ENCODE data around the gene ATAT1. TPM values are rescaled to one million over a fixed set of nuclear protein-coding genes. Genes with fewer than 3 reads are reported as not detected.

Gene ATAT1
- total and polyA plus RNA-seq, 9 of the 15 experiments (the other 6 are each of a cell fraction or from before 2014, with no cell fraction given): 0.65 to 5.8 (median 1.6) TPM

DNA sequence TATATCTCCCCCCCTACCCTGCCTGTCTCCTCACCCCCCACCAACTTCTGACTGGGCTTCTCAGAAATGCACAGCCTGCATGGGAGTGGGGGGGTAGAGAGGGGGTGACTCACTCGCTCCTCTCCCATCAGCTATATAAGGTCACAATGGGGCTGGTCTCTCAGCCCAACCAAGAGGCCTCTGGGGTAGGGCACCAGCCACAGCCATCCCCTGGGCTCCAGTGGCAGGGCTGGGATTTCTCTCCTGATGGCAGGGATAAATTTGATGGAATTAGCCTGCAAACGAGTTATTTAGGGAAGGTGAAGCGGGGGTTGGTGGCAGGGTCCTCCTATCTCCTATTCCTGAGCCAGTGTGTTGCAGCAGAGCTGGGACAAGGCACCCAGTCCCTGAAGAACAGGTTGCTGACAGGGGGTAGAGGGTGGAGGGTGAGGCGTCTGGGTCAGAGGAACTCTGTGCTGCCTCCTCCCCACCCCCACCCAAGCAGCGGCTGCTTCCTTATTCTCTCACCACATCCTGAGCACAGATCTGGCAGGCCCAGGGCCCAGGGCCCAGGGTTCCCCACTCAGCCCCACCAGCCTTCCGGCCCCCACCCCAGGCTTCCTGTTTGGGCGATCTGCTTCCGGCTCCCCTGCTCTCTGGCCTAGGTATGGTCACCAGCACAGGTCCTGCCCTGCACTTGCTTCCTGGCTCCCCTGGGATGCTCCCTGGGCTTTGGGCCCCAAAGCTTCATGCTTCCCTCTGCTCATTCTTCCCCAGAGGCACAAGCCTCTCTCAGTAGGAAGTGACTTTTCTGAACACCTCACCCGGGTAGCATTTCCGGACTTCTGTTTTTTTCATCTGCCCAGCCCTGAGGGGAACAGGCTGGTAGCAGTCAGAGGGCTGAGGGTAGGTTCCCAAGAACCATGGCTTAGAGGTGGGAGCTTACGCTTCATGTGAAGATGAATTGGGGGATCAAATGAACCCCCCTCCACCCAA is 55.8 kb downstream of the ATAT1 start (continued):
- TF ChIP-seq, protein P1, sequence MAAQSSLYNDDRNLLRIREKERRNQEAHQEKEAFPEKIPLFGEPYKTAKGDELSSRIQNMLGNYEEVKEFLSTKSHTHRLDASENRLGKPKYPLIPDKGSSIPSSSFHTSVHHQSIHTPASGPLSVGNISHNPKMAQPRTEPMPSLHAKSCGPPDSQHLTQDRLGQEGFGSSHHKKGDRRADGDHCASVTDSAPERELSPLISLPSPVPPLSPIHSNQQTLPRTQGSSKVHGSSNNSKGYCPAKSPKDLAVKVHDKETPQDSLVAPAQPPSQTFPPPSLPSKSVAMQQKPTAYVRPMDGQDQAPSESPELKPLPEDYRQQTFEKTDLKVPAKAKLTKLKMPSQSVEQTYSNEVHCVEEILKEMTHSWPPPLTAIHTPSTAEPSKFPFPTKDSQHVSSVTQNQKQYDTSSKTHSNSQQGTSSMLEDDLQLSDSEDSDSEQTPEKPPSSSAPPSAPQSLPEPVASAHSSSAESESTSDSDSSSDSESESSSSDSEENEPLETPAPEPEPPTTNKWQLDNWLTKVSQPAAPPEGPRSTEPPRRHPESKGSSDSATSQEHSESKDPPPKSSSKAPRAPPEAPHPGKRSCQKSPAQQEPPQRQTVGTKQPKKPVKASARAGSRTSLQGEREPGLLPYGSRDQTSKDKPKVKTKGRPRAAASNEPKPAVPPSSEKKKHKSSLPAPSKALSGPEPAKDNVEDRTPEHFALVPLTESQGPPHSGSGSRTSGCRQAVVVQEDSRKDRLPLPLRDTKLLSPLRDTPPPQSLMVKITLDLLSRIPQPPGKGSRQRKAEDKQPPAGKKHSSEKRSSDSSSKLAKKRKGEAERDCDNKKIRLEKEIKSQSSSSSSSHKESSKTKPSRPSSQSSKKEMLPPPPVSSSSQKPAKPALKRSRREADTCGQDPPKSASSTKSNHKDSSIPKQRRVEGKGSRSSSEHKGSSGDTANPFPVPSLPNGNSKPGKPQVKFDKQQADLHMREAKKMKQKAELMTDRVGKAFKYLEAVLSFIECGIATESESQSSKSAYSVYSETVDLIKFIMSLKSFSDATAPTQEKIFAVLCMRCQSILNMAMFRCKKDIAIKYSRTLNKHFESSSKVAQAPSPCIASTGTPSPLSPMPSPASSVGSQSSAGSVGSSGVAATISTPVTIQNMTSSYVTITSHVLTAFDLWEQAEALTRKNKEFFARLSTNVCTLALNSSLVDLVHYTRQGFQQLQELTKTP (IDR thresholded peaks at IDR 0.05; ENCODE audit: low read depth in 1 of 2, partially characterized antibody in 2 of 2): peak; percentile 37 to 88
- TF ChIP-seq HCFC1 (IDR thresholded peaks at IDR 0.05; ENCODE audit: low read depth, low read length): peak; percentile 55
- TF ChIP-seq CC2D1A (IDR thresholded peaks at IDR 0.05): no peak; the same call in 1 of the 2 replicates
- 0 out of 2 replicates have a peak, but pooled peaks have one; percentile 56 for TF ChIP-seq NR2C2 (CRISPR knock-in tag; IDR thresholded peaks at IDR 0.05)
- TF ChIP-seq NR2C2 (tag; IDR thresholded peaks at IDR 0.05): peak; percentile 91
- no peak for TF ChIP-seq ZNF785 (CRISPR knock-in tag; IDR thresholded peaks at IDR 0.05)
- TF ChIP-seq GABPB2 (CRISPR knock-in tag; conservative IDR thresholded peaks at IDR 0.05): no peak
- peak; percentile 43 for TF ChIP-seq BHLHE40 (IDR thresholded peaks at IDR 0.05; ENCODE audit: low read length)
- TF ChIP-seq RNF2 (IDR thresholded peaks at IDR 0.05): peak; percentile 95; the same call in 1 of the 2 replicates
- TF ChIP-seq SRSF7 (optimal IDR thresholded peaks at IDR 0.05; ENCODE audit: low read depth, low read length): no peak
- TF ChIP-seq LARP7 (IDR thresholded peaks at IDR 0.05): no peak
- TF ChIP-seq NR3C1 (CRISPR knock-in tag; IDR thresholded peaks at IDR 0.05): no peak
- TF ChIP-seq MAZ (CRISPR knock-in tag; conservative IDR thresholded peaks at IDR 0.05 in 1 of 2, IDR thresholded peaks at IDR 0.05 in 1 of 2): peak; percentile 82 to 95
- TF ChIP-seq CBFB (CRISPR knock-in tag; IDR thresholded peaks at IDR 0.05): no peak
- TF ChIP-seq PHF8 (IDR thresholded peaks at IDR 0.05; ENCODE audit: borderline replicate concordance, low read length): peak; percentile 42; the same call in 1 of the 2 replicates
- TF ChIP-seq TEAD2 (tag; IDR thresholded peaks at IDR 0.05): 0 out of 2 replicates have a peak, but pooled peaks have one; percentile 37
- no peak for TF ChIP-seq NFIX (CRISPR knock-in tag; IDR thresholded peaks at IDR 0.05; ENCODE audit: low read depth)
- TF ChIP-seq, protein P2, sequence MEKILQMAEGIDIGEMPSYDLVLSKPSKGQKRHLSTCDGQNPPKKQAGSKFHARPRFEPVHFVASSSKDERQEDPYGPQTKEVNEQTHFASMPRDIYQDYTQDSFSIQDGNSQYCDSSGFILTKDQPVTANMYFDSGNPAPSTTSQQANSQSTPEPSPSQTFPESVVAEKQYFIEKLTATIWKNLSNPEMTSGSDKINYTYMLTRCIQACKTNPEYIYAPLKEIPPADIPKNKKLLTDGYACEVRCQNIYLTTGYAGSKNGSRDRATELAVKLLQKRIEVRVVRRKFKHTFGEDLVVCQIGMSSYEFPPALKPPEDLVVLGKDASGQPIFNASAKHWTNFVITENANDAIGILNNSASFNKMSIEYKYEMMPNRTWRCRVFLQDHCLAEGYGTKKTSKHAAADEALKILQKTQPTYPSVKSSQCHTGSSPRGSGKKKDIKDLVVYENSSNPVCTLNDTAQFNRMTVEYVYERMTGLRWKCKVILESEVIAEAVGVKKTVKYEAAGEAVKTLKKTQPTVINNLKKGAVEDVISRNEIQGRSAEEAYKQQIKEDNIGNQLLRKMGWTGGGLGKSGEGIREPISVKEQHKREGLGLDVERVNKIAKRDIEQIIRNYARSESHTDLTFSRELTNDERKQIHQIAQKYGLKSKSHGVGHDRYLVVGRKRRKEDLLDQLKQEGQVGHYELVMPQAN (IDR thresholded peaks at IDR 0.05; ENCODE audit: borderline replicate concordance): no peak
- TF ChIP-seq TAF1 (IDR thresholded peaks at IDR 0.05; ENCODE audit: control insufficient read depth, extremely low read depth, insufficient read depth, low read length, severe bottlenecking): peak; percentile 80
- TF ChIP-seq, protein P3, sequence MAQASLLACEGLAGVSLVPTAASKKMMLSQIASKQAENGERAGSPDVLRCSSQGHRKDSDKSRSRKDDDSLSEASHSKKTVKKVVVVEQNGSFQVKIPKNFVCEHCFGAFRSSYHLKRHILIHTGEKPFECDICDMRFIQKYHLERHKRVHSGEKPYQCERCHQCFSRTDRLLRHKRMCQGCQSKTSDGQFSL (CRISPR knock-in tag; IDR thresholded peaks at IDR 0.05): peak; percentile 100
- TF ChIP-seq, protein P3 (tag; IDR thresholded peaks at IDR 0.05): peak in 1 of 2 experiments; percentile 99; a peak in 2 of 4 replicates

Measured in K562 (cell line).